ENCODE results near the gene LRRC56. TPM values are rescaled to one million over a fixed set of nuclear protein-coding genes. Genes with fewer than 3 reads are reported as not detected.

Gene LRRC56
- total RNA-seq, 1 experiment from 2014 or later = 3.4 TPM

DNA sequence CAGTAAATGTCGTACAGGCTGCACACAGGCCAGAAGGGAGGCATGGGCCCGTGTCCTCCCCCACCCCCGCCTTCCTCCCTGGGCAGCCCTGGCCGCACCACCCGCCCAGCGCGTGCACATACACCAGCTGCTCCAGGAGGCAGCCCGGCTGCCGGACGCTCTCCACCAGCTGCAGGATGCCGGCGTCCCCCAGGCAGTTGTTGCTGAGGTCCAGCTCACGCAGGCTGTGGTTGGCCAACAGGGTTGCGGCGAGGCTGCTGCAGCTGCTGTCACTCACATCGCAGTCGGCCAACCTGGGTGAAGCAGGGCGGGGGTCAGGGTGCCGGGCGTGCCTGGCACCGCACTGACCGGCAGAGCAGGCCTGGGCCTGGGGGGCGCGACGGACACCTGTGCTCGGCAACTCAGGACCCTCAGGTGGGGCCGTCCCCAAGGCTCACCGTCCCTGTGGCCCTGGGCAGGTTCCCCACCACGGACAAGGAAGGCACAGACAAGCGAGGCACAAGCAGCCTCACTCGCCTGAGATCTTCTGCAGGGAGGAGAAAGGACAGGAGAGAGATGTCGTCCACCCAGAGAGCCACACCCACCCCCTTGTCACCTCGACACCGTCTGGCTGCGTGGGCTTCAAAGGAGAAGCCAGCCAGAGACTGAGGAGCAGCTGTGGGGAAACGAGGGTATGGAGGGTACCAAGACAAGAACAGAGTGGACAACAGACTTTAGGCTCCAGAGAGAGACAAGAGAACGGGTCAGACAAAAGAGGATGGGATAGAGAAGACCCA, 42.4 kb upstream of the LRRC56 start:
- H3K23me2 ChIP-seq (ENCODE audit: insufficient read length, low read depth, low read length, poor library complexity, severe bottlenecking) = no peaks in the 10 kb centered on the region
- H3K14ac ChIP-seq (ENCODE audit: insufficient read depth, low read length) = no peak overlapping the region
- H4K91ac ChIP-seq (ENCODE audit: insufficient read length, low read depth, low read length) = no peak overlapping the region
- H3K27me3 ChIP-seq (ENCODE audit: insufficient read depth, low read length) = no peaks in the 10 kb centered on the region
- TF ChIP-seq, protein P1, sequence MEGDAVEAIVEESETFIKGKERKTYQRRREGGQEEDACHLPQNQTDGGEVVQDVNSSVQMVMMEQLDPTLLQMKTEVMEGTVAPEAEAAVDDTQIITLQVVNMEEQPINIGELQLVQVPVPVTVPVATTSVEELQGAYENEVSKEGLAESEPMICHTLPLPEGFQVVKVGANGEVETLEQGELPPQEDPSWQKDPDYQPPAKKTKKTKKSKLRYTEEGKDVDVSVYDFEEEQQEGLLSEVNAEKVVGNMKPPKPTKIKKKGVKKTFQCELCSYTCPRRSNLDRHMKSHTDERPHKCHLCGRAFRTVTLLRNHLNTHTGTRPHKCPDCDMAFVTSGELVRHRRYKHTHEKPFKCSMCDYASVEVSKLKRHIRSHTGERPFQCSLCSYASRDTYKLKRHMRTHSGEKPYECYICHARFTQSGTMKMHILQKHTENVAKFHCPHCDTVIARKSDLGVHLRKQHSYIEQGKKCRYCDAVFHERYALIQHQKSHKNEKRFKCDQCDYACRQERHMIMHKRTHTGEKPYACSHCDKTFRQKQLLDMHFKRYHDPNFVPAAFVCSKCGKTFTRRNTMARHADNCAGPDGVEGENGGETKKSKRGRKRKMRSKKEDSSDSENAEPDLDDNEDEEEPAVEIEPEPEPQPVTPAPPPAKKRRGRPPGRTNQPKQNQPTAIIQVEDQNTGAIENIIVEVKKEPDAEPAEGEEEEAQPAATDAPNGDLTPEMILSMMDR (conservative IDR thresholded peaks at IDR 0.05) = no peak
- no peak overlapping the region for H2BK20ac ChIP-seq (ENCODE audit: low read depth, low read length, poor library complexity, severe bottlenecking)
- peak overlapping the region in 2 of 3 experiments; percentile 77 to 85; a peak in 3 of 7 replicates for H3K27ac Mint-ChIP-seq
- DNase-seq = no peak
- no peaks in the 10 kb centered on the region for H3K9me3 ChIP-seq (ENCODE audit: control insufficient read depth, low read depth, low read length)
- no peak overlapping the region for H3K56ac ChIP-seq (ENCODE audit: insufficient read length, low read depth, low read length)
- no peak overlapping the region for H2AFZ ChIP-seq (ENCODE audit: low read length)
- peaks cover 4% of the 10 kb centered on the region; the same call in 1 of the 2 replicates for H3K27me3 Mint-ChIP-seq (ENCODE audit: low read depth)
- no peak overlapping the region for H2AK5ac ChIP-seq (ENCODE audit: insufficient read length, low read length)
- peaks cover 12% of the 10 kb centered on the region in 2 experiments for H3K9me3 Mint-ChIP-seq
- no peaks in the 10 kb centered on the region for H3K4me1 ChIP-seq (ENCODE audit: insufficient read depth, low read length)
- H2BK120ac ChIP-seq (ENCODE audit: low read depth, low read length, poor library complexity, severe bottlenecking) = no peak overlapping the region
- no peak overlapping the region for H4K8ac ChIP-seq (replicated peaks; ENCODE audit: insufficient read length, low read depth, low read length)
- no peak overlapping the region for H2BK5ac ChIP-seq (ENCODE audit: insufficient read length, low read length)
- no peak overlapping the region for H3K18ac ChIP-seq (ENCODE audit: insufficient read length, low read depth, low read length)
- H3T11ph ChIP-seq (ENCODE audit: low read length) = no peak overlapping the region
- H2BK15ac ChIP-seq (ENCODE audit: low read depth, low read length) = no peak overlapping the region
- peaks cover 32 to 68% (median 60%) of the 10 kb centered on the region in 3 experiments for H3K36me3 Mint-ChIP-seq (ENCODE audit: insufficient read depth in 1 of 3, low read depth in 3 of 3)
- no CpG with 5 or more reads among the region's 37 CpGs for WGBS (ENCODE audit: extremely low coverage, insufficient read length, low lambda C conversion rate)
- H4K5ac ChIP-seq (ENCODE audit: insufficient read length, low read depth, low read length) = no peak overlapping the region
- H2BK12ac ChIP-seq (ENCODE audit: insufficient read length, low read depth, low read length) = no peak overlapping the region
- H3K9ac ChIP-seq (ENCODE audit: extremely low read depth, insufficient read length, low read length) = no peak overlapping the region
- H3K79me1 ChIP-seq (ENCODE audit: insufficient read depth, low read depth, low read length, poor library complexity, severe bottlenecking) = no peaks in the 10 kb centered on the region
- no peak overlapping the region for H3K4me3 Mint-ChIP-seq
- no peak overlapping the region for H3K4me2 ChIP-seq (ENCODE audit: insufficient read depth, insufficient read length, low read length)
- H3K4me1 Mint-ChIP-seq = no peaks in the 10 kb centered on the region
- no peak overlapping the region for H3K4ac ChIP-seq (ENCODE audit: low read depth, low read length)
- no peaks in the 10 kb centered on the region for H3K79me2 ChIP-seq (ENCODE audit: insufficient read depth, low read length)
- H4K20me1 ChIP-seq (ENCODE audit: control insufficient read depth, insufficient read depth, insufficient read length) = no peaks in the 10 kb centered on the region
- no peak overlapping the region for H3K23ac ChIP-seq (ENCODE audit: insufficient read length, low read depth, low read length)
- no peak overlapping the region for H3K27ac ChIP-seq (ENCODE audit: insufficient read length, low read depth, low read length)
